Parathyroid adenoma (tissue), 2 donors: ENCODE data around the gene SH2D1B.

Experiments
- H2AFZ ChIP-seq: fragments of 300-600 bp; sonication (generic); one replicate; pipeline ENCODE4 v1.7.0; 2017; ENCODE audit warnings: antibody characterized with exemption, mild to moderate bottlenecking
- H3K27ac ChIP-seq: fragments of 300-600 bp; sonication (generic); one replicate; pipeline ENCODE4 v1.7.0; 2017
- H3K27me3 ChIP-seq: fragments of 300-600 bp; sonication (generic); one replicate; pipeline ENCODE4 v1.7.0; 2017; ENCODE audit warnings: low read length; ENCODE audit not compliant: control insufficient read depth, insufficient read depth
- H3K36me3 ChIP-seq: fragments of 300-600 bp; sonication (generic); one replicate; pipeline ENCODE4 v1.7.0; 2017; ENCODE audit warnings: low read length; ENCODE audit not compliant: control insufficient read depth, insufficient read depth
- H3K4me1 ChIP-seq: fragments of 300-600 bp; sonication (generic); one replicate; pipeline ENCODE4 v1.7.0; 2017; ENCODE audit warnings: control low read depth
- H3K4me2 ChIP-seq: fragments of 300-600 bp; sonication (generic); one replicate; pipeline ENCODE4 v1.7.0; 2017; ENCODE audit warnings: low read length
- H3K4me3 ChIP-seq: fragments of 300-600 bp; sonication (generic); one replicate; pipeline ENCODE4 v1.7.0; 2017; ENCODE audit warnings: low read depth, low read length
- H3K79me2 ChIP-seq: fragments of 300-600 bp; sonication (generic); one replicate; pipeline ENCODE4 v1.7.0; 2017; ENCODE audit warnings: control low read depth
- H3K9ac ChIP-seq: fragments of 300-600 bp; sonication (generic); one replicate; pipeline ENCODE4 v1.7.0; 2017; ENCODE audit warnings: mild to moderate bottlenecking
- H3K9me3 ChIP-seq: fragments of 300-600 bp; sonication (generic); one replicate; pipeline ENCODE4 v1.7.0; 2017; ENCODE audit warnings: low read length; ENCODE audit not compliant: control insufficient read depth
- TF ChIP-seq, protein P1 (sequence below): fragments of 300-600 bp; sonication (generic); IDR thresholded peaks from one replicate; pipeline ENCODE4 v1.7.0; 2017; ENCODE audit warnings: antibody characterized with exemption, mild to moderate bottlenecking
- donor health status: primary hyperparathyroidism.

Gene SH2D1B

DNA sequence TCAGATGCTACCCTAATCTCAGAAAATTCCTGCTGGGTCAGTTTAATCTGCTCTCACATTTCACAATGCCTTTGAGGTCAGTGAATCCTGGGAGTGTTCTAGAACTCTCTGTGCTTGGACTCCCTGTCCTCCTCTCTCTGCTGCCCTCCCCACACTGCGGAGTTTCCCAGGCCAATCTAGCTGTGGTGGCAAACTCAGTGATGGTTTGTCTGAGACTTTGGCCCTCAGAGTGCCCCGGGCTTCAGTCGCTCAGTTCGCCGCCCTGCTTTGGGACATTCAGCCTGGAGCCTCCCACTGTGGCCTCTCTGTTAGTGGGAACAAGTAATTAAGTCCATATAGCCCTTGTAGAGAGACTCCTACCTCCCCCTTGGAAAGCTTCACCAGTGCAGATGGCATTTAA, 23.3 kb downstream of the SH2D1B start:
- no peak overlapping the region for H3K9ac ChIP-seq
- H3K79me2 ChIP-seq: no peaks in the 10 kb centered on the region
- no peaks in the 10 kb centered on the region for H3K4me1 ChIP-seq

DNA sequence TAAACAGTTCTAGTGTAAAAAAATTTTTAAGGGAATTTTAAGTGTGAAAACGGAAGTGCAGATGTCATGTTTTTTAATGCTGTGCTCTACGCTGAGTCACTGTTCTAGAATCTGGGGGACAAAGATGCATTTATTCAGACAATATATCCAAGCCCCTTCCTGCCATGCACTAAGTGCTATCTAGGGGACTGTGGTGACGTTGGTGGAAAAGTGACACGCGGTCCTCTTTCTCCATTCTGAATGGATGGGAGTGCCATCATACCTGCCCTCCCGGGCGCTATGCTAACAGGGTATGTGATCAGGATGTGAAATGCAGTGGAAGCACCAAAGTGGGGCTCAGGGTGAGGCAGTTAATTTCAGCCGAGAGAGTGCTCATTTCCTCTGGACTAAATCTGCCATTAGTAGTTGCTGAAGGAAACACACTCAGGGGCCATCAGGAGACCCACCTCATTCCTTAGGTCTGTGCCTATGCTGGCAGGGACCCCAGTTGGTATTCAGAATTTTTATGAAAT, 23.8 kb downstream of the SH2D1B start:
- Histone ChIP-seq H3K27ac (no peak overlapping the region), H3K4me1 (no peaks in the 10 kb centered on the region), H3K79me2 (no peaks in the 10 kb centered on the region), H3K9ac (no peak overlapping the region), H3K4me2 (no peak overlapping the region), H3K9me3 (no peaks in the 10 kb centered on the region), H3K27me3 (no peaks in the 10 kb centered on the region), H3K4me3 (no peak overlapping the region), H3K36me3 (no peaks in the 10 kb centered on the region), H2AFZ (no peak overlapping the region)
- TF ChIP-seq, protein P1, sequence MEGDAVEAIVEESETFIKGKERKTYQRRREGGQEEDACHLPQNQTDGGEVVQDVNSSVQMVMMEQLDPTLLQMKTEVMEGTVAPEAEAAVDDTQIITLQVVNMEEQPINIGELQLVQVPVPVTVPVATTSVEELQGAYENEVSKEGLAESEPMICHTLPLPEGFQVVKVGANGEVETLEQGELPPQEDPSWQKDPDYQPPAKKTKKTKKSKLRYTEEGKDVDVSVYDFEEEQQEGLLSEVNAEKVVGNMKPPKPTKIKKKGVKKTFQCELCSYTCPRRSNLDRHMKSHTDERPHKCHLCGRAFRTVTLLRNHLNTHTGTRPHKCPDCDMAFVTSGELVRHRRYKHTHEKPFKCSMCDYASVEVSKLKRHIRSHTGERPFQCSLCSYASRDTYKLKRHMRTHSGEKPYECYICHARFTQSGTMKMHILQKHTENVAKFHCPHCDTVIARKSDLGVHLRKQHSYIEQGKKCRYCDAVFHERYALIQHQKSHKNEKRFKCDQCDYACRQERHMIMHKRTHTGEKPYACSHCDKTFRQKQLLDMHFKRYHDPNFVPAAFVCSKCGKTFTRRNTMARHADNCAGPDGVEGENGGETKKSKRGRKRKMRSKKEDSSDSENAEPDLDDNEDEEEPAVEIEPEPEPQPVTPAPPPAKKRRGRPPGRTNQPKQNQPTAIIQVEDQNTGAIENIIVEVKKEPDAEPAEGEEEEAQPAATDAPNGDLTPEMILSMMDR: no peak

More for the DNA sequence above, 23.3 kb downstream of the SH2D1B start:
- Histone ChIP-seq H3K36me3 (no peaks in the 10 kb centered on the region), H2AFZ (no peak overlapping the region), H3K27ac (no peak overlapping the region), H3K4me2 (no peak overlapping the region), H3K27me3 (no peaks in the 10 kb centered on the region), H3K9me3 (no peaks in the 10 kb centered on the region), H3K4me3 (no peak overlapping the region)
- TF ChIP-seq, protein P1: no peak

DNA sequence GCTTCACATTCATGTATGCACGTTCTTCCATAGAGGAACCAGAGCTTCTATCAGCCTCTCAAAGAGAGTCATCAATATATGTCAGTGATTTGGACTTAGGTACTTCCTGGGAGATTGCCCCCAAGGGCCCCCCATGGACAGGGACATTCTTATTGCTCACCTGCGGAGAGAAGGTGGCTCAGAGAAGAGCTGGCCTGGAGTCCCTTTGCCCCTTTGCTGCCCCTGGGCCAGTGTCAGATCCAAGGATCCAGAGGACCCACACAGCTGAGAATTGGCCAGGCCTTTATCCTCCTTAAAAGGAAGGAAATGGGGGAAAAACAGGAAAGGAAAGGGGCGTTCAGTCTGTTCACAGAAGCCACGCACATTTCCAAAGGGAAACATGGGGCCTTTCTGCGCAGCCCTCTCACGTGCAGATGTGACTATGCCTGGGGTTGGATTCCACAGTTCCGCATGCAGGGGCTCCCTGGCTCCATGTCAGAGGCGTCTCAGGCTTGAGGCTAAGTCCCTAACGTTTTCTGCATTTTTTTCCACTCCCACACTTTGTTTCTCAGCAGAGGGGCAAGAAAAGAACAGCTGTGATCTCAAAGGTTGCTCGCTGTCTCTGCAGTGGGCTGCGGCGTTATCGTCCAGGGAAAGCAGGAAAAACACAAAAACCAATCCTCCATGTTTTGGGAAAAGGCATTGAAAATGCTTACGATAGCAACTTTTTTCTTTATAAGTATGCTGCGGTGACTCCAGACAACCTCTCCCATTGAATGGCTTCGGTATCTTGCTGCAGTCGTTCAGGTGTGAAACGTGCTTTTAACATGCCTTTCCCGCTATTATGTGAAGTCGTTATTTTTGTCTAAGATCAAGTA, 24.5 kb downstream of the SH2D1B start:
- Histone ChIP-seq H2AFZ (no peak overlapping the region), H3K9ac (no peak overlapping the region), H3K27ac (no peak overlapping the region), H3K36me3 (no peaks in the 10 kb centered on the region), H3K9me3 (no peaks in the 10 kb centered on the region), H3K4me1 (no peaks in the 10 kb centered on the region), H3K27me3 (no peaks in the 10 kb centered on the region), H3K79me2 (no peaks in the 10 kb centered on the region), H3K4me3 (no peak overlapping the region), H3K4me2 (no peak overlapping the region)
- TF ChIP-seq, protein P1: no peak

DNA sequence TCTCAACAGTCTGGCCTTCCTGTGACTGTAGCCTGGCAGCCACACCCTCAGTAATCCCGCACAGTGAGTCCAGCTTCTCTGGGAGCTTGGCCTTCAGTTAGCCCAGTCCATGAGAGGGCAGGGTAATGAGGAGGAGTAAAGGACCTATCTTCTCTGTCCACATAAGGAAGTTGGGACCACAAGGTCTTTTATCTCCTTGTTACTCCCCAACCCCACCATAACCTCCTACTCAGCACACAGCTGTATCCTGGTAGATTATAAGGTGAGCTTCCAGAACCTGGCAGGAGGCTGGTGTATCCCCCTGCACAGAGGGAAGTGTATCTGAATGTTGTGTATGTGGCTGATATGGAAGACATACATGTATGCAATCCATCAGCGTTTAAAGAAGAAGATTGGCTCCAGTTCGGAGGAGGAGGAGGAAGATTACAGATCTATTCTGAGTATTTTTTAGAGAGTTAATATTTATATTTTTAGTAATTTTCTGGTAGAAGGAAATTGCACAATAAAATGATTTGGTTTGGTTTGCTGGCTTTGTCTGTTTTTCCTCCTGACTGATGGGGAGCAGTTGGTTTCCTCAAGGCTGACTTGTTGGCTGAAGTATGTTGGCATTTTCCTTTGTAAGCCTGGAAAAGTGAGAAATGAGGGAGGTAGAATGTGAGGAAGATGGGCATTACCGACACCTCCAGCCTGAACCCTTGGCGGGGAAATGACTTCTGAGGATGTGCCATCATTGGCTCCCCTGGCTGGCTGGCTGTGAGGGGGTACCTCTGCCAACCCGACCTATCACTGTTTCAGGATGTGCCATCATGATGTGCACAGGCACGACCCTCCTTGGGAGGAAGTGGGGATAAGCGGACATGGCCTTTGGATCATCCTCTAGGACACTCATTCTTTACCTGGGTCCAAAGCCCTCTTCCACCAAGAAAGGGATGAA, 25.4 kb downstream of the SH2D1B start:
- no peak overlapping the region for H3K4me3 ChIP-seq
- H3K4me2 ChIP-seq: no peak overlapping the region
- H2AFZ ChIP-seq: no peak overlapping the region
- no peak overlapping the region for H3K9ac ChIP-seq
- H3K79me2 ChIP-seq: no peaks in the 10 kb centered on the region
- no peak overlapping the region for H3K27ac ChIP-seq
- H3K9me3 ChIP-seq: no peaks in the 10 kb centered on the region
- no peaks in the 10 kb centered on the region for H3K4me1 ChIP-seq
- TF ChIP-seq, protein P1: no peak
- no peaks in the 10 kb centered on the region for H3K36me3 ChIP-seq
- no peaks in the 10 kb centered on the region for H3K27me3 ChIP-seq
